Thyroid gland (tissue), 4 donors: Measurements from ENCODE around the gene PRSS50. TPM values are rescaled to one million over a fixed set of nuclear protein-coding genes. Genes with fewer than 3 reads are reported as not detected.

Experiments used
- DNase-seq, 2 donors: peaks; one replicate each; pipeline ENCODE4 v3.0.0-alpha.2; 2019
- H3K27ac ChIP-seq, 3 donors: fragments of 200-600 bp; sonication (generic); 1 replicate in 2 of 3; 2 replicates in 1 of 3; pipeline ENCODE4 v1.5.1; 2016 to 2019; ENCODE audit warnings: mild to moderate bottlenecking in 1 of 3, moderate library complexity in 1 of 3
- H3K27me3 ChIP-seq: fragments of 200-600 bp; sonication (generic); one replicate; pipeline ENCODE4 v1.5.1; 2019
- H3K36me3 ChIP-seq, 2 donors: fragments of 200-600 bp; sonication (generic); one replicate each; pipeline ENCODE4 v1.5.1; 2016 to 2019
- H3K4me1 ChIP-seq, 2 donors: fragments of 200-600 bp; sonication (generic); one replicate each; pipeline ENCODE4 v1.5.1; 2017 to 2019
- H3K4me3 ChIP-seq, 3 donors: fragments of 200-600 bp; sonication (generic); replicated peaks in 1 of 3; 1 replicate in 2 of 3; 2 replicates in 1 of 3; pipeline ENCODE4 v1.5.1; 2016; ENCODE audit warnings: mild to moderate bottlenecking in 1 of 3
- H3K9me3 ChIP-seq: fragments of 200-600 bp; sonication (generic); one replicate; pipeline ENCODE4 v1.5.1; 2017
- POLR2A ChIP-seq, 2 donors: fragments of 450-650 bp; IDR thresholded peaks; one replicate each; pipeline ENCODE4 v1.6.1; 2017; ENCODE audit warnings: antibody characterized with exemption in 2 of 2, mild to moderate bottlenecking in 2 of 2, moderate library complexity in 1 of 2
- WGBS, 2 donors: methylation state at CpG; one replicate each; pipeline ENCODE4 v1.1.5; 2017; 5-methylcytosine and 5-hydroxymethylcytosine counted together
- intact Hi-C: fragments of 100-400 bp; cut with DNase I; formaldehyde crosslinking; loops from one replicate; pipeline ENCODE4 v1.15.1; 2023
- total RNA-seq, 4 donors: library from RNA; depleted of rRNA; stranded (reverse); fragments of >200 nt; gene quantifications; one replicate each; pipeline ENCODE4 v1.2.3, GENCODE V29; 2016
- TF ChIP-seq, protein P1 (sequence below), 6 experiments: fragments of 200-600 bp in 3 of 6; fragments of 450-650 bp in 3 of 6; sonication (generic) in 3 of 6; IDR thresholded peaks; one replicate each; pipeline ENCODE4 v1.5.1; 2016 to 2019; ENCODE audit warnings: antibody characterized with exemption in 6 of 6, mild to moderate bottlenecking in 2 of 6, inconsistent platforms in 1 of 6, moderate library complexity in 1 of 6

Gene PRSS50
- total RNA-seq, 4 donors from 2014 or later: 1.7 to 6.0 (median 3.6) TPM

DNA sequence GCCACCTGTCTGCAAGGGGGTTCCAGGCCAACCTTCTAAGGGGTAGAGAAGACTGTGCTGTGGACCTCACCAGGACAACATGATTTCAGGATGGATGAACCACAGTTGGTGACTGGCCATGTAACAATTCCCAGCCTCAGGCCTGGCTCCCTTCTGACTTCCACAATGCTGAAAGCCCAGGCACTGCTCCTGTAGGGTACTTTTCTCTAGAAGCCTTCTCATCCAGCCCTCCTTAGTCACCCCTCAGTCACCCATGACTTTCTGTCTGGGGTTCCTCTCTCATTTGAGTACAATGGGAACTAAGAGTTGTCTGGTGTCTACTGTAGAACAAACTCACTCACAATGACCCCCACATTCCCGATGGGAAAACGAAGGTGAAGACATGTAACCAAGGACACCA, 32.8 kb downstream of the PRSS50 start:
- H3K4me3 ChIP-seq: no peak overlapping the region
- no peaks in the 10 kb centered on the region for H3K27me3 ChIP-seq
- intact Hi-C loops: no loop called here
- H3K27ac ChIP-seq: no peak overlapping the region
- WGBS, 2 donors: 65 to 89% methylated on average over 2 of the region's 2 CpGs
- no peaks in the 10 kb centered on the region for H3K9me3 ChIP-seq
- peaks cover 0 to 16% of the 10 kb centered on the region in 2 donors for H3K36me3 ChIP-seq
- no peak for DNase-seq
- H3K4me1 ChIP-seq: peaks cover 14 to 32% of the 10 kb centered on the region in 2 donors
- TF ChIP-seq, protein P1, sequence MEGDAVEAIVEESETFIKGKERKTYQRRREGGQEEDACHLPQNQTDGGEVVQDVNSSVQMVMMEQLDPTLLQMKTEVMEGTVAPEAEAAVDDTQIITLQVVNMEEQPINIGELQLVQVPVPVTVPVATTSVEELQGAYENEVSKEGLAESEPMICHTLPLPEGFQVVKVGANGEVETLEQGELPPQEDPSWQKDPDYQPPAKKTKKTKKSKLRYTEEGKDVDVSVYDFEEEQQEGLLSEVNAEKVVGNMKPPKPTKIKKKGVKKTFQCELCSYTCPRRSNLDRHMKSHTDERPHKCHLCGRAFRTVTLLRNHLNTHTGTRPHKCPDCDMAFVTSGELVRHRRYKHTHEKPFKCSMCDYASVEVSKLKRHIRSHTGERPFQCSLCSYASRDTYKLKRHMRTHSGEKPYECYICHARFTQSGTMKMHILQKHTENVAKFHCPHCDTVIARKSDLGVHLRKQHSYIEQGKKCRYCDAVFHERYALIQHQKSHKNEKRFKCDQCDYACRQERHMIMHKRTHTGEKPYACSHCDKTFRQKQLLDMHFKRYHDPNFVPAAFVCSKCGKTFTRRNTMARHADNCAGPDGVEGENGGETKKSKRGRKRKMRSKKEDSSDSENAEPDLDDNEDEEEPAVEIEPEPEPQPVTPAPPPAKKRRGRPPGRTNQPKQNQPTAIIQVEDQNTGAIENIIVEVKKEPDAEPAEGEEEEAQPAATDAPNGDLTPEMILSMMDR (IDR thresholded peaks at IDR 0.05): no peak
- TF ChIP-seq POLR2A (IDR thresholded peaks at IDR 0.05): no peak

DNA sequence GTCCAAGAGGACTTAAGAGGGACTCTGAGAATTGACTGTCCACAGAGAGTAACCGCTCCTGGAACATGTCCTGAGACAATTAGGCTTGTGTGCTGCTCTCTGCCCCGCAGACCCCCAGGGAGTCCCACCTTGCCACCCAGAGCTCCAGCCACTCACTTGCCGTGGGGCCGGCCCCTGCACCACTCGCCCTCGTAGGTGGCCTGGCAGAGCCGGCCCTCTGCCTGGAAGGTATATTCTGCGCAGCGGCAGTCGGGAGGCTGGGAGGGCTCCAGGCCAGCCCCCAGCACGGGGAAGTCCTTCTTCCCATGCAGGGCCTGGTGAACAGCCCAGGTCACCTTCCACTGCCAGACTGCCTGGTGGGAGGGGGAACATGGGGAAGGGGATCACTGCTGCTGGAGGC, 34.7 kb downstream of the PRSS50 start:
- H3K4me3 ChIP-seq: no peak overlapping the region
- peaks cover 0 to 11% of the 10 kb centered on the region in 2 donors for H3K36me3 ChIP-seq
- intact Hi-C loops: no loop called here
- WGBS, 2 donors: 73 to 88% methylated on average over 3 to 10 of the region's 11 CpGs
- no peak for DNase-seq
- peaks cover 24 to 39% of the 10 kb centered on the region in 2 donors for H3K4me1 ChIP-seq
- no peaks in the 10 kb centered on the region for H3K27me3 ChIP-seq
- H3K27ac ChIP-seq: no peak overlapping the region
- no peaks in the 10 kb centered on the region for H3K9me3 ChIP-seq
- TF ChIP-seq, protein P1 (IDR thresholded peaks at IDR 0.05): no peak
- no peak for TF ChIP-seq POLR2A (IDR thresholded peaks at IDR 0.05)

DNA sequence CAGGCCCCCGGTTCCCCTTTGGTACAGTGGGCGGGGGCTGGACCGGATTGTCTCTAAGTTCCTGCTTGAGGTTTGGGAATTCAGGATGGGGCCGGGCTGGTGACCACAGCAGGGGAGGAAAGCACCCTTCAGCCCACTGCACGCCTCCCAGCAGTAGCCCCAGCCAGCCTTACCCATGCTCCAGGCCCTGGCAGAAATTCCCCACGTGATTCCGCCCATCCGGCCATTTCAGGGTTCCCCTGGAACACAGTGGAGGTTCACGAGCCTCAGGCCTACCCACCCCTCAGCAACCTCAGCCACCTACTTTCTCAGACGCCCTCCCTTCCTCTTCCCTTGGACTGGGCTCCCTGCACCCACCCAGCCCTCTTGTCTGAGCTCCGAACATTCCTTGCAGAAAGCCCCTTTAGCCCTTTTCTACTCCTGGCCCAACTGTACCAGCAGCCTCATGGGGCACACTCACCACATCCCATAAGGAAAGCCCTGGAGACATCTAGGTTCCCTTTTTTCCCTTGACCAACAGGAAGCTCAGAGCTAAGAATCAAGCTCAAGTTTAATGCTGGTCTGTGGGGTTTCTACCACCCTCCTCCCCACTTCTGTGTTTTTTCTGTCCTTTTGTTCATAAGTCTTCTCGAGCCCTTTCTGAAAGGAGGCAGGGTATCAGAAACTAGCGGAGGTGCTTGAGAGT, 35.7 kb downstream of the PRSS50 start:
- Histone ChIP-seq H3K27ac (peak overlapping the region in 2 of 3 donors; percentile 10 to 74), H3K36me3 (peaks cover 0 to 5% of the 10 kb centered on the region in 2 donors), H3K4me3 (no peak overlapping the region), H3K9me3 (no peaks in the 10 kb centered on the region), H3K27me3 (no peaks in the 10 kb centered on the region), H3K4me1 (peaks cover 24 to 39% of the 10 kb centered on the region in 2 donors)
- WGBS, 2 donors: 75 to 87% methylated on average over 11 to 13 of the region's 13 CpGs
- TF ChIP-seq POLR2A (IDR thresholded peaks at IDR 0.05): no peak
- TF ChIP-seq, protein P1 (IDR thresholded peaks at IDR 0.05): no peak
- no peak for DNase-seq
- intact Hi-C loops: no loop called here

DNA sequence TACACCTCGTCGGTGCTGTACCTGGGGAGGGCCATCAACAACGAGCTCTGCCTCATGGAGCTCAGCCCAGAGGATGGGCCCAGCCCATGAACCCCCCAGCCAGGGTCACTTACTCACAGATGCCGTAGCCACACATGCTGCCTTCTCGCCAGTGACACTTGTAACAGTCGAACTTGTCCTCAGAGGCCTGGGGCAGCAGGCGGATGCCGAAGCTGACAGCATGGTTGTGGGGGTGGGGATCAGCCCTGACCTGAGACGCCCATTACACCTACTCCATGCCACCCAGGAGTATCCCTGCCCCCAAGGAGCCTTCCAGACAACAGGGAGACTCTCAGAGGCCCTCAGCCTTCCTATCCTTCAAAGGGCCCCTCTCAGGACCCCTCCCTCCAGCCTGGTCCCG, 36.3 kb downstream of the PRSS50 start:
- peak overlapping the region in 2 of 3 donors; percentile 10 to 74 for H3K27ac ChIP-seq
- no peak overlapping the region for H3K4me3 ChIP-seq
- no peaks in the 10 kb centered on the region for H3K9me3 ChIP-seq
- TF ChIP-seq, protein P1 (IDR thresholded peaks at IDR 0.05): no peak
- no peak for TF ChIP-seq POLR2A (IDR thresholded peaks at IDR 0.05)
- intact Hi-C loops: no loop called here
- H3K27me3 ChIP-seq: no peaks in the 10 kb centered on the region
- H3K36me3 ChIP-seq: peaks cover 0 to 5% of the 10 kb centered on the region in 2 donors
- peaks cover 24 to 39% of the 10 kb centered on the region in 2 donors for H3K4me1 ChIP-seq
- no peak for DNase-seq
- 90 to 97% methylated on average over 1 to 5 of the region's 10 CpGs for WGBS, 2 donors

DNA sequence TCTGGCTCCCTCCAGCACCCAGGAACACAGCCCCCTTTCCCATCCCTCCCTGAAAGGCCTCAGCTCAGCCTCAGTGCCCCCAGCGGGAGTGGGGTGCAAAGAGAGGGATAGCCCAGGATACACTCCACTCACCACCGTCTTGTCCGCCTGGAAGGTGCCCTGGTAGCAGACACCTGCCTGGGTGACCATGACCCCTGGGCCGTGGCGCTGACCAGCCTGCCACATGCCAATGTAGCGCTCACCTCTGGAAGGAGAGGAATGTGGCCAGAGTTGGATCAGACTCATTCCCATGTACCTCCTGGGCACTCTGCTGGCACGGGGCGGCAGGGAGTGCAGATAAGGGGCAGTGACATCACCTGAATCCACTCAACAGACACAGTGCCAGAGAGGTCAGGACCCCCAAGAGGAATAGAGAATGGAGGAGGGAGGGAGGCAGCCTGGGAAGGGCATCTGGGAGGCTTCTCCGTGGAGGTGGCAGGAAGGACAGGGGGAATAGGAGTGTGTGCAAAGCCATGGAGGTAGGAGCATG, 37.3 kb downstream of the PRSS50 start:
- peaks cover 0 to 7% of the 10 kb centered on the region in 2 donors for H3K36me3 ChIP-seq
- TF ChIP-seq, protein P1 (IDR thresholded peaks at IDR 0.05): no peak
- no peak for TF ChIP-seq POLR2A (IDR thresholded peaks at IDR 0.05)
- WGBS, 2 donors: 40 to 55% methylated on average over 4 to 9 of the region's 9 CpGs
- no peaks in the 10 kb centered on the region for H3K27me3 ChIP-seq
- H3K4me1 ChIP-seq: peaks cover 24 to 42% of the 10 kb centered on the region in 2 donors
- peak overlapping the region; percentile 74 to 86 (median 85) for H3K27ac ChIP-seq
- intact Hi-C loops: no loop called here
- no peaks in the 10 kb centered on the region for H3K9me3 ChIP-seq
- no peak overlapping the region for H3K4me3 ChIP-seq
- peak; percentile 85 to 89 for DNase-seq
